Measurements from ENCODE around the gene STAB2.

STAB2 gene

DNA sequence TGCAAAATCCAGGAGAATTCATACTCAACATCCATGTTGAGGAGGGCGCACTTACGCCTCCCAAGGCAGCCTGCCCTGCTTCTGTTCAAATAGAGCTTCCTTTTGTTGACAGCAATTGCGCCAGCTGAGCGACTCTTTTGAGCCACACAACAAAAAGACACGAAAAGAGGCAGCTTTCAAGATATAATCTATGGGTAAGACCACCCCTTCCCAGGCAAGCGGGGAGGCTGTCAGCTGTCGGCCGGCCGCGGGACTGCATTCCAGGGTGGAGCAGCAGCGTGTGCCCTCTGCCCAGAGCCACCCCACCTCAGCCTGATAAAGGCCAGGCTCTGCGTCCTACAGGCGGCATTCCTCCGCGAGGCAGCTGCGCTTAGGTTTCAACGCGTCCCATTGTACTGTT lies 15.8 kb upstream of the STAB2 start:
- H3K27me3 Mint-ChIP-seq: peaks cover 61% of the 10 kb centered on the region

DNA sequence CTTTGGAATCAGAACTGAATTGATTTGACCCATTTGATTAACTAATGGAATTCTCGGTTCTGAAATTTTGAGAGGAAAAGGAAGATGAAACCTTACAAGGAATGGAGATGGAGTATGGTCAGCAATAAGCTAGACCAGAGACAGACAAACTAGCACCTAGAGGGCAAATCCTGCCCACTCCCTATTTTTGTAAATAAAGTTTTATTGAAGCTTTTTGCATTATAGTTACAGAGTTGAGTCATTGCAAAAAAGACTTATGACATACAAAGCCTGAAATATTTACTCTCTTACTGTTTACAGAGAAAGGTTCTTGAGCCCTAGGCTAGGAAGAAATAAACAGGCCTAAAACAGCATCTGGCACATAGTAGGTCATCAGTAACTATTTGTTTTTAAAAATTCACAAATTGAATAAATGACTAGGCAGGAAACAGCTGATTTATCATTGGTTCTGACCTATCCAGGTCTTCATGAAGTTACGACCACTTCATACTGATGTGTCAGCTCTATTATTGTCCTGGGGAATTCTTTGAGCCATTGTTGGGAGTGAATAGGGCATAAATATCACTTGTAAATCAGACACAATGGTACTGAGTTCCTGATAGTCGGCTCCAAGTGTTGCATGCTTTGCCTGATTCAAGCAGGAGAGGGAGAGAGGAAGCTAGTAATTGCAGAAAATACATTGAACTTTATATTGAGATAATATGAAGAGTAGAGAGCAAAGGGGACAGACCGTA lies 14.6 kb upstream of the STAB2 start:
- Mint-ChIP-seq H3K27me3 (peaks cover 58% of the 10 kb centered on the region), H3K36me3 (peaks cover 2% of the 10 kb centered on the region), H3K4me1 (ENCODE audit: low read depth) (peaks cover 9% of the 10 kb centered on the region), H3K4me3 (no peak overlapping the region), H3K9me3 (ENCODE audit: low read depth) (peaks cover 5% of the 10 kb centered on the region), H3K27ac (no peak overlapping the region)

More for the DNA sequence above, 15.8 kb upstream of the STAB2 start:
- Mint-ChIP-seq H3K36me3 (peaks cover 7% of the 10 kb centered on the region), H3K27ac (no peak overlapping the region), H3K4me1 (ENCODE audit: low read depth) (peaks cover 9% of the 10 kb centered on the region), H3K9me3 (ENCODE audit: low read depth) (peaks cover 15% of the 10 kb centered on the region), H3K4me3 (no peak overlapping the region)

DNA sequence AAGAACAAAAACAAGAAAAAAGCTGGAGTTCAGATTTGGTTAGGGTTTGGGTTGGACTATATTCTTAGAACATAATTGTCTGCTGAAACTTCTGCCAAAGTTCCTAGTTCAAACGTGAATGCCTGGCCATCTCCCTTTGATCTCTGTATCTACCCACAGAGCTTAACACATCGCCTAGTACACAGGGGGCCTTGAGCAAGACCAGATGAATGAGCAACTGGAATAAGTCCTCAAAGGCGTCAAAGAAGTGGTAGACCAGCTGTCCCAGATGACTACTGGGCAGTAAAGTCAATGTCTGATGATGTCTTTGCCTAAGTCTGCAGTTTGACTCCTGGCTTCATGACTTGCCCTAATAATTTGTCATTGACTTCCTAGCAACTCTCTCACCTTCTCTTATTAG lies 13.9 kb upstream of the STAB2 start:
- Mint-ChIP-seq H3K27me3 (peaks cover 51% of the 10 kb centered on the region), H3K4me1 (ENCODE audit: low read depth) (peaks cover 9% of the 10 kb centered on the region), H3K36me3 (no peaks in the 10 kb centered on the region), H3K9me3 (ENCODE audit: low read depth) (peaks cover 3% of the 10 kb centered on the region), H3K27ac (no peak overlapping the region), H3K4me3 (no peak overlapping the region)

DNA sequence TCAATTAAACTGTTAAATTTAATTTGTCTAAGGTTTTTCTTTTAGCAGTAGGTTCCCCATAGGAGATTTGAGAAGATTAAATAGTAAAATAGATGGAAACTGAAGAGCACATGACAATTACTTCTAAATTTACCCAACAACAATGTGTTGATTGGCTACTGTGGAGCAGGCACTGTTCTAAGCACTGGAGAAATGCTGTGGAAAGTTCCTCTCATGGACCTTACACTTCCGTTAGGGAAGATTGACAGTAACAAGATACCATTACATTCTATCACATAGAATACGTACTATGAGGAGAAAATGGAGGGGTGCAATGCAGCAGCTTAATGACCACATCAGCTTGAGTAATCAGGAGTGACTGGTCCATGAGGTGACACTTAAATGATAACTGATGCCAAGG lies 8.1 kb upstream of the STAB2 start:
- no peak overlapping the region for H3K4me3 Mint-ChIP-seq
- no peaks in the 10 kb centered on the region for H3K36me3 Mint-ChIP-seq
- H3K4me1 Mint-ChIP-seq (ENCODE audit: low read depth): peaks cover 9% of the 10 kb centered on the region
- peaks cover 27% of the 10 kb centered on the region for H3K27me3 Mint-ChIP-seq
- no peaks in the 10 kb centered on the region for H3K9me3 Mint-ChIP-seq (ENCODE audit: low read depth)
- no peak overlapping the region for H3K27ac Mint-ChIP-seq

DNA sequence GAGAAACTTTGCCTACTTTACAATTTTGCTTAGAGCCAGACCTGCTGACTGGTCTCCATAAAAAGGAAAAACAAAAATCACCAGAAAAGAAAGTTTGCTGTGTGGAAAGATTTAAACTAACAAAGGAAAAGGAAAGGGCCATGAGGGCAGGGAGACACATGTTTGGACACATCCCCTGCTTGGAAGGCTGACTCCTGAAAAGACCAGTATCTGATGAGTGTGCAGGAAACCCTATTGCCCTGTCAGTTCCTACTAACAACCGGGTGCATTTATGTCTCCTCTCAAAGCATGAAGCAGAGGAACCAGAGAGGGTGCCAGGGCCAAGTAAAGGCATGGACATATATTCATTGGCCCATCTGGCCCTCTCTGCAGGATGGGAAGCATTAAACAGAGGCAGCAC lies 7.0 kb upstream of the STAB2 start:
- no peak overlapping the region for H3K27ac Mint-ChIP-seq
- H3K36me3 Mint-ChIP-seq: no peaks in the 10 kb centered on the region
- H3K27me3 Mint-ChIP-seq: peaks cover 21% of the 10 kb centered on the region
- no peak overlapping the region for H3K4me3 Mint-ChIP-seq
- no peaks in the 10 kb centered on the region for H3K9me3 Mint-ChIP-seq (ENCODE audit: low read depth)
- H3K4me1 Mint-ChIP-seq (ENCODE audit: low read depth): peaks cover 6% of the 10 kb centered on the region

DNA sequence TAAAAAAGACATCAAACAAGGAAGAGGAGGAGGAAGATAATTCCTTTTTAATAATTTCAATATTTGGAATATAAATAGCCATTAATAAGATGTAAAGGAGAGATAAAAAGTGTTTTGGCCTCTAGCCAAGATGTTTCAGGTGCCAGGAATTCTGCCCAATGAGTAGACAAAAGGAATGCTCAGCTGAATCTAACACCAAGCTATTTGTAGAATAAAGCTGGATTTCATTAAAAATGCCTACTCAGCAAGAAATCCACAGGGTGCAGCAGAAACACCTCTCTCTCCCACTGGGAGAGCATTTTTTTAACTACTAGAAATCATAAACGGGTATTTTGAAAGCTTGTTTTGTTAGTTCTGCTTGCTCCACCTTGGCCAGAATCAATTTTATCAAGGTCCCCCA lies 4.1 kb upstream of the STAB2 start:
- no peaks in the 10 kb centered on the region for H3K9me3 Mint-ChIP-seq (ENCODE audit: low read depth)
- H3K4me1 Mint-ChIP-seq (ENCODE audit: low read depth): no peaks in the 10 kb centered on the region
- H3K27ac Mint-ChIP-seq: no peak overlapping the region
- no peak overlapping the region for H3K4me3 Mint-ChIP-seq
- H3K27me3 Mint-ChIP-seq: peaks cover 11% of the 10 kb centered on the region
- no peaks in the 10 kb centered on the region for H3K36me3 Mint-ChIP-seq

DNA sequence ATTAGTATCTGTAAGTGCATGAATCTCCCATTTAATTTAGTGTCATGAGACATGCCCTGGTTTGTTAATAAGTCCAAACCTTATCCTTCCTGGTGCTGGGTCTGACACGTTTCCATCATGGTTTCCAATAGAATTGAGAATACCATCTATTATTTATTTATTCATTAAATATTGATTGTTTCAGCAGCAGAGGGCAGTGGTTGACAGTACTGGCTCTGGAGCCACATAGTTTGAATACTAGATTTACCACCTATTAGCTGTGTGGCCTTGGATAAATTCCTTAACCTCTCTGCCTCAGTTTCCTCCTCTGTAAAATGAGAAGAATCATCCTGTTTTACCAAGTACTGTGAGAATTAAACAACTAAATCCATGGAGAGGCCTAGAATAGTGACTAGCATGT lies 941 bp upstream of the STAB2 start:
- Mint-ChIP-seq H3K27ac (no peak overlapping the region), H3K4me1 (ENCODE audit: low read depth) (no peaks in the 10 kb centered on the region), H3K9me3 (ENCODE audit: low read depth) (no peaks in the 10 kb centered on the region), H3K27me3 (peaks cover 2% of the 10 kb centered on the region), H3K36me3 (no peaks in the 10 kb centered on the region), H3K4me3 (no peak overlapping the region)

DNA sequence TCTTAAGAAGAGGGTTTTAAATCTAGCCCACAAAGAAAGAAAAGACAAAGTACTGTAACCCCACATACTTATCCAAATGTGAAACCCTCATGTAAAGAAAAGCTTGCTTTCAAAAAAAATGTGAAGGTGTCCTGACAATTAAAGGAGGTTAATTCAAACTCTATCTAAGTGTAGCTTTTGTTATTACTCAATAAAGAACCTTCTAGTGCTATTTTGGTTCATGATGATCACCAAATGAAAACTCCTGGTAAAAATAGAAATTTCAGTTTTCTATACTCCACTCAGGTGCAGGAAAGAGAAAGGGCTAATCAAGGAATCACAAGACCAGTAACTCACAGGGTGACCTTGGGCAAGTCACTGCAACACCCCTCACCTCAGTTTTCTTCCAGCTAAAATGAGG lies 1.6 kb downstream of the STAB2 start:
- Mint-ChIP-seq H3K27ac (no peak overlapping the region), H3K27me3 (peaks cover 4% of the 10 kb centered on the region), H3K4me3 (no peak overlapping the region), H3K9me3 (ENCODE audit: low read depth) (no peaks in the 10 kb centered on the region), H3K4me1 (ENCODE audit: low read depth) (no peaks in the 10 kb centered on the region), H3K36me3 (no peaks in the 10 kb centered on the region)

DNA sequence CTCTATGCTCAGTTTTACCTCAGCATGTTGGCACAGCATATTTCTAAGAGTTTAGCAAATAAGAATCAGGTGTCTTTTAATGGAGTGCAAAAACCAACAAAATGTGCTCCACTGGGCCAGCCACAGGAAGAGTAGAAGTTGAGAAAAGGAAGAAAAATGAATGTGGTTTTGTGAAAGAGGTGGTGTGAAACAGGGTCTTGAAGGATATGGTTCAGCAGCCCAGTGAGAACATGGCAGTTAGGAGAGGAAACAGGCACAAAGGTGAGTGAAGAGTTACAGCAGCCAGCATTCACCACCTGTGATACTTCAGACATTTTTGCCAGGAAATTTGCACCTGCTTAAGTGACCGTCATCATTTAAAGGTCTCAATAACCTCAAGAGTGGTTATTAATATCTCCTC lies 2.4 kb downstream of the STAB2 start:
- H3K4me1 Mint-ChIP-seq (ENCODE audit: low read depth): no peaks in the 10 kb centered on the region
- peaks cover 4% of the 10 kb centered on the region for H3K27me3 Mint-ChIP-seq
- H3K4me3 Mint-ChIP-seq: no peak overlapping the region
- no peak overlapping the region for H3K27ac Mint-ChIP-seq
- H3K36me3 Mint-ChIP-seq: no peaks in the 10 kb centered on the region
- H3K9me3 Mint-ChIP-seq (ENCODE audit: low read depth): no peaks in the 10 kb centered on the region

DNA sequence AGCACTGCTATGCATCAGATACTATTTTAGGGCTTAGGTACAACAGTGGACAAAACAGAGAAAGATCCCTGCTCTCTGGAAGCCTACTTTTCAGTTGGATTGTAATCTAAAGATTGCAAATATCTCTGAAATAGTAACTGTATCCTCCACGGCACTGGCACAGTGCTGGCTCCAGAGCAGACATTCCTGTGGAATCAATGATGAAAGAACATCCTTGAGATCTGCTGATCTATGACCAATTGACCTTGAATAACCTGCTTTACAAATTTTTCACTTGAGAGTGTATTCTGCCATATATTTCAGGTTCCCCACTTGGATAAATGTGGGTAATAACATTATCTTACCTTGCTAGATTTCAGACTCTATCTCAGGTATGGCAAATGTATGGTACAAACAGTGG lies 3.2 kb downstream of the STAB2 start:
- H3K4me1 Mint-ChIP-seq (ENCODE audit: low read depth): no peaks in the 10 kb centered on the region
- H3K9me3 Mint-ChIP-seq (ENCODE audit: low read depth): no peaks in the 10 kb centered on the region
- H3K36me3 Mint-ChIP-seq: no peaks in the 10 kb centered on the region
- H3K27me3 Mint-ChIP-seq: peaks cover 4% of the 10 kb centered on the region
- no peak overlapping the region for H3K4me3 Mint-ChIP-seq
- no peak overlapping the region for H3K27ac Mint-ChIP-seq

DNA sequence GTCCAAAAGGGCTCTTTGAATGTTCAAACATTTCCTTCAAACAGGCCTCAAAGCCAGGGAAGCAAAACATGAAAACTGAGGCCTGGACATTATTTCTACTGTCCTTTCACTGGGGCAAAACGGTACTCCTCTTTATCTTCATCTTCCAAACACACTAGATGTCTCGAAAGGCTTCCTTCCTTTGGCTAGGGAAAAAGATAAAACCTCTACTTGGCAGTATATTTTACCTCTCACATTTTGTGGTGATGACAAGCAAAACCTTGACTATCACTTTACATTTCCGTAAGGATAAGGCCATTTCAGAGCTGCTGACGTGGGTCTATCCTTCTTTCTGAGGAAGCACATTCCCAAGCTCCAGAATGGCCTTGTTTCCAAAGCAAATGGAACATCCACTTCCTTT lies 9.9 kb downstream of the STAB2 start:
- Mint-ChIP-seq H3K27ac (no peak overlapping the region), H3K4me1 (ENCODE audit: low read depth) (no peaks in the 10 kb centered on the region), H3K36me3 (no peaks in the 10 kb centered on the region)

DNA sequence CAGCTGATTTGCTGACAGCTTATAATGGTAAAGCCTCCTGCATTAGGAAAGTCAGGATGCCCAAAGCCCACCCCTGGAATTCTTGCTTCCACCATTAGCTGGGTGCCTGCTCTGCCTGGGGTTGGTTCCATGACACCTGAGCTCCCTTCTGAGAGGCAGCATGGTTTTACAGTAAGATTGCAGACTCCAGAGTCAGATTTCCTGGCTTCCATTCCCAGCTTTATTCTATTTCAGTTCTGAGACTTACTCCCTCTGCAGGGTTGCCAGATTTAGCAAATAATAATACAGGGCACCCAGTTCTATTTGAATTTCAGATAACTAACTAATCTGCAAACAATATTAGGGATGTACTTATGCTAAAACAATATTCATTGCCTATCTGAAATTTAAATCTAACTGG lies 12.2 kb downstream of the STAB2 start:
- no peaks in the 10 kb centered on the region for H3K36me3 Mint-ChIP-seq
- no peaks in the 10 kb centered on the region for H3K9me3 Mint-ChIP-seq (ENCODE audit: low read depth)
- no peaks in the 10 kb centered on the region for H3K4me1 Mint-ChIP-seq (ENCODE audit: low read depth)
- peaks cover 4% of the 10 kb centered on the region for H3K27me3 Mint-ChIP-seq
- no peak overlapping the region for H3K4me3 Mint-ChIP-seq
- H3K27ac Mint-ChIP-seq: no peak overlapping the region

More for the DNA sequence above, 9.9 kb downstream of the STAB2 start:
- peaks cover 9% of the 10 kb centered on the region for H3K27me3 Mint-ChIP-seq
- H3K4me3 Mint-ChIP-seq: no peak overlapping the region
- H3K9me3 Mint-ChIP-seq (ENCODE audit: low read depth): no peaks in the 10 kb centered on the region

DNA sequence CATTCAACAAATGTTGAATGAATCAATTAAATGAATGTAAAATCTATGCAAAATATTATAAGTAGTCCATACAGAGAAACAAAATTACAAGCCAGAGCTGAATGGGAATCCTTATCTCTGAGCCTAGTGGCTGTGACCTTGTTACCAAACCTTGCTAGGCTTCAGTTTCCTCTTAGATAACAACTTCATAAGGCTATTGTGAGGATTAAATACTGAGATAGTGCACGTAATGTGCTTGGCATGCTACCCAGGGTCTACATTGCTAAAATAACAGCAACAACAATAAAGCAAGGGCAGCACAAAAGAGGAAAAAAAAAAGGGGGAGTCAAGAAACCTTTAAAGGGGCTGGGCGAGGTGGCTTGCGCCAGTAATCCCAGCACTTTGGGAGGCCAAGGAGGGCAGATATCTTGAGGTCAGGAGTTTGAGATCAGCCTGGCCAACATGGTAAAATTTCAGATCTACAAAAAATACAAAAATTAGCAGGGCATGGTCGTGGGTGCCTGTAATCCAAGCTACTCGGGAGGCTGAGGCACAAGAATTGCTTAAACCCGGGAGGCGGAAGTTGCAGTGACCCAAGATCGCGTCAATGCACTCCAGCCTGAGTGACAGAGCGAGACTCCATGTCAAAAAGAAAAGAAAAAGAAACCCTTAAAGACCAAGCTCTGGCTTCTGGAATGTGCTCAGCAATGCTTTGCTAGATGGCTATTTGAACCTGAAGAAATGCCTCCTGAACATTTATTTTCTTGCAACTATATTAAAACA lies 14.1 kb downstream of the STAB2 start:
- H3K4me3 Mint-ChIP-seq: no peak overlapping the region
- no peaks in the 10 kb centered on the region for H3K36me3 Mint-ChIP-seq
- peaks cover 3% of the 10 kb centered on the region for H3K9me3 Mint-ChIP-seq (ENCODE audit: low read depth)
- H3K27ac Mint-ChIP-seq: no peak overlapping the region
- H3K27me3 Mint-ChIP-seq: peaks cover 2% of the 10 kb centered on the region
- H3K4me1 Mint-ChIP-seq (ENCODE audit: low read depth): no peaks in the 10 kb centered on the region

DNA sequence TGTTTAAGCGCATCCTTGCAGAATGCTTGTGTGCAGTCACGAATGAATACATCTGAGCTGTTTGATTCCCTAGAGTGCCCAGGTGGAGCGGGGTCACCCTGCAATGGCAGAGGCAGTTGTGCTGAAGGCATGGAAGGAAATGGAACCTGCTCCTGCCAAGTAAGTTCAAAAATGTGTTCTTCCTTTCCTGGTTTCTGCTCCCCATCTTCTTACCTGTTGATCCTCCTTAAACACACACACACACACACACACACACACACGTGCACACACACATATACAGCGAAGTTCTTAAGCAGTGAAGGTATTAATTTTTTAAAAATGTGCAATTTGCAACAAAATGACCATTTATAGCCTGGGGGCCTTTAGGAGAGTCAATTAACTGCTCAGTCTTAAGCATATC lies 33.3 kb downstream of the STAB2 start:
- Mint-ChIP-seq H3K4me3 (no peak overlapping the region), H3K36me3 (no peaks in the 10 kb centered on the region), H3K4me1 (ENCODE audit: low read depth) (no peaks in the 10 kb centered on the region), H3K27ac (no peak overlapping the region), H3K9me3 (ENCODE audit: low read depth) (no peaks in the 10 kb centered on the region), H3K27me3 (peaks cover 8% of the 10 kb centered on the region)

DNA sequence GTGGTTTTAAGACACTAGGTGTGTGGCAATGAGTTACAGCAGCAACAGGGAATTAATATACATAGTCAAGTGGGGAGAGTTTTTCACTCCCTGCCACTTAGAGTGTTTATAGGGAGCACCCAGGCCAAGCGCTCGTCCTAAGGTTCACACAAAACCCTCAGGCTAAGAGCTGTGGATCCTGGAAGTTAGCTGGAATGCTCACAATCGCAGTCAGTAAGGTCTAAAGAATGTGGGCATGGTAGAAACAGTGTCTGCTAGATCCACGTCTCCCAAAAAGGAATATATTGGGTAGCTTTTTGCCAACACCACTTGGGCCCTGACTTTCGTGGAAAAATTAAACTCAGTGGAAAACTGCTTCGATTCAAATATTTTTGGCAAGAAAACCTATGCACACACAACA lies 36.6 kb downstream of the STAB2 start:
- Mint-ChIP-seq H3K4me1 (ENCODE audit: low read depth) (no peaks in the 10 kb centered on the region), H3K27me3 (peaks cover 6% of the 10 kb centered on the region), H3K9me3 (ENCODE audit: low read depth) (no peaks in the 10 kb centered on the region), H3K36me3 (no peaks in the 10 kb centered on the region), H3K4me3 (no peak overlapping the region), H3K27ac (no peak overlapping the region)

DNA sequence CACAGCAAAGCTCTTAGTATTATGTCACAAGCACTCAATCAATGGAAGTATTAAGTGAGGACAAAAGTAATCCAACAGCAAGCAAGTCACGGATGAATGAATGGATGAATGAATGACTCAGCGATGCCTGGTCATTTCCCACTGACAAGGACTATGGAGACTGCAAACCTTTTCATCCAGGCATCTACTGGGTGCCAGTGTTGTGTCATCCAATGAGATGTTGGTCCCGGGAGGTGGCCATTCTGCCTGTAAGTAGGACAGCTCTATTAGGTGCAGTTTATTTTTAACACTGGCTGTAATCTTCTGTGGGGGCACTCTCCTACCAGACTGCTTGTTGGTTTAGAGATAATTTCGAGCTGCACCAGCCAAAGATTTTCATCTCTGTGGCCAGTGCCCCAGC lies 39.4 kb downstream of the STAB2 start:
- H3K27me3 Mint-ChIP-seq: peaks cover 6% of the 10 kb centered on the region
- peaks cover 9% of the 10 kb centered on the region for H3K9me3 Mint-ChIP-seq (ENCODE audit: low read depth)
- H3K4me1 Mint-ChIP-seq (ENCODE audit: low read depth): no peaks in the 10 kb centered on the region
- no peak overlapping the region for H3K4me3 Mint-ChIP-seq
- H3K36me3 Mint-ChIP-seq: no peaks in the 10 kb centered on the region
- H3K27ac Mint-ChIP-seq: no peak overlapping the region

Measured in activated naive CD8-positive, alpha-beta T cell (primary cell).